ENCODE measurements around the gene C17orf67. TPM values are rescaled to one million over a fixed set of nuclear protein-coding genes. Genes with fewer than 3 reads are reported as not detected.

The C17orf67 gene
- total and polyA plus RNA-seq, 2 of the 13 experiments (the other 11 are each of a cell fraction or from before 2014, with no cell fraction given): 0.41 to 0.86 TPM

DNA sequence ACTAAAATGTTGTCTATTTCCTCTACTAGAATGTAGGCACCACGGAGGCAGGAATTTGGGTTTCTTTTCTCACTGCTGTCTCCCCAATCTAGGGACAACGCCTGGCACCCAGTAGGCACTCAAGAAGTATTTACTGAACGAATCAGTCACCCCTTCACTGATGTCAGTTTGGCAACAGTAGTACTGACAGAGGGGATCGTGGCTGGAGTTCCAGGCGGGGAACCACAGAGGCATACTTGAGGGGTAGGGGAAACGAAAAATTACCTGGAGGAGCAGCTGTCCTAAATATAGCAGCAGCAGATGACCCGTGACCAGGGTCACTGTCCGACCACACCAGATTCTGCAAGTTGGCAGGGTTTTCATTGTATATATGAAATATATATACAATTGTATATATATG lies 46.9 kb upstream of the C17orf67 start:
- Histone ChIP-seq H3K27ac (ENCODE audit: extremely low read length, insufficient read depth, low read length) (no peak overlapping the region), H3K4me1 (ENCODE audit: insufficient read depth, low read length) (peaks cover 7% of the 10 kb centered on the region; the same call in 1 of the 2 replicates), H3K27me3 (ENCODE audit: control insufficient read depth in 1 of 2, insufficient read depth in 2 of 2, low read length in 2 of 2) (peaks cover 0 to 3% of the 10 kb centered on the region in 2 experiments; a peak in 2 of 5 replicates), H3K79me2 (ENCODE audit: insufficient read depth, low read length) (no peaks in the 10 kb centered on the region), H4K20me1 (ENCODE audit: insufficient read depth, low read length) (no peaks in the 10 kb centered on the region), H3K36me3 (replicated peaks in 1 of 2; ENCODE audit: control insufficient read depth in 1 of 2, insufficient read depth in 2 of 2, low read length in 2 of 2) (no peaks in the 10 kb centered on the region), H3K9ac (ENCODE audit: insufficient read depth, low read depth, low read length) (no peak overlapping the region), H3K4me2 (ENCODE audit: low read depth, low read length) (no peak overlapping the region), H3K4me3 (replicated peaks in 1 of 3; ENCODE audit: insufficient read depth in 1 of 3, low read depth in 2 of 3, low read length in 3 of 3) (no peak overlapping the region), H2AFZ (ENCODE audit: low read length) (no peak overlapping the region), H3K9me3 (ENCODE audit: low read length) (no peaks in the 10 kb centered on the region)
- FAIRE-seq (no peak), ATAC-seq (no peak), DNase-seq (ENCODE audit: low spot score) (no peak)
- POLR2A ChIA-PET: no interaction called here
- intact Hi-C loops (cut with micrococcal nuclease; ENCODE audit: unreplicated experiment) (no loop called here), in situ Hi-C loops (cut with HindIII; ENCODE audit: extremely low pct_ligation_motif_present, low pct_unique_long_range_greater_than_20kb) (no loop called here)
- TF ChIP-seq, protein P1, sequence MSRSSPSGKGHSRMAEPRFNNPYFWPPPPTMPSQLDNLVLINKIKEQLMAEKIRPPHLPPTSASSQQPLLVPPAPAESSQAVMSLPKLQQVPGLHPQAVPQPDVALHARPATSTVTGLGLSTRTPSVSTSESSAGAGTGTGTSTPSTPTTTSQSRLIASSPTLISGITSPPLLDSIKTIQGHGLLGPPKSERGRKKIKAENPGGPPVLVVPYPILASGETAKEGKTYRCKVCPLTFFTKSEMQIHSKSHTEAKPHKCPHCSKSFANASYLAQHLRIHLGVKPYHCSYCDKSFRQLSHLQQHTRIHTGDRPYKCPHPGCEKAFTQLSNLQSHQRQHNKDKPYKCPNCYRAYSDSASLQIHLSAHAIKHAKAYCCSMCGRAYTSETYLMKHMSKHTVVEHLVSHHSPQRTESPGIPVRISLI (CRISPR knock-in tag; IDR thresholded peaks at IDR 0.05; ENCODE audit: borderline replicate concordance): no peak
- TF ChIP-seq ZNF451 (CRISPR knock-in tag; IDR thresholded peaks at IDR 0.05) (no peak), HINFP (CRISPR knock-in tag; IDR thresholded peaks at IDR 0.05; ENCODE audit: low read depth) (no peak), TFDP1 (CRISPR knock-in tag; IDR thresholded peaks at IDR 0.05; ENCODE audit: borderline replicate concordance) (no peak), MAFF (IDR thresholded peaks at IDR 0.05; ENCODE audit: low read depth, low read length) (no peak), ZNF280B (CRISPR knock-in tag; IDR thresholded peaks at IDR 0.05; ENCODE audit: borderline replicate concordance) (no peak)
- TF ChIP-seq, protein P2, sequence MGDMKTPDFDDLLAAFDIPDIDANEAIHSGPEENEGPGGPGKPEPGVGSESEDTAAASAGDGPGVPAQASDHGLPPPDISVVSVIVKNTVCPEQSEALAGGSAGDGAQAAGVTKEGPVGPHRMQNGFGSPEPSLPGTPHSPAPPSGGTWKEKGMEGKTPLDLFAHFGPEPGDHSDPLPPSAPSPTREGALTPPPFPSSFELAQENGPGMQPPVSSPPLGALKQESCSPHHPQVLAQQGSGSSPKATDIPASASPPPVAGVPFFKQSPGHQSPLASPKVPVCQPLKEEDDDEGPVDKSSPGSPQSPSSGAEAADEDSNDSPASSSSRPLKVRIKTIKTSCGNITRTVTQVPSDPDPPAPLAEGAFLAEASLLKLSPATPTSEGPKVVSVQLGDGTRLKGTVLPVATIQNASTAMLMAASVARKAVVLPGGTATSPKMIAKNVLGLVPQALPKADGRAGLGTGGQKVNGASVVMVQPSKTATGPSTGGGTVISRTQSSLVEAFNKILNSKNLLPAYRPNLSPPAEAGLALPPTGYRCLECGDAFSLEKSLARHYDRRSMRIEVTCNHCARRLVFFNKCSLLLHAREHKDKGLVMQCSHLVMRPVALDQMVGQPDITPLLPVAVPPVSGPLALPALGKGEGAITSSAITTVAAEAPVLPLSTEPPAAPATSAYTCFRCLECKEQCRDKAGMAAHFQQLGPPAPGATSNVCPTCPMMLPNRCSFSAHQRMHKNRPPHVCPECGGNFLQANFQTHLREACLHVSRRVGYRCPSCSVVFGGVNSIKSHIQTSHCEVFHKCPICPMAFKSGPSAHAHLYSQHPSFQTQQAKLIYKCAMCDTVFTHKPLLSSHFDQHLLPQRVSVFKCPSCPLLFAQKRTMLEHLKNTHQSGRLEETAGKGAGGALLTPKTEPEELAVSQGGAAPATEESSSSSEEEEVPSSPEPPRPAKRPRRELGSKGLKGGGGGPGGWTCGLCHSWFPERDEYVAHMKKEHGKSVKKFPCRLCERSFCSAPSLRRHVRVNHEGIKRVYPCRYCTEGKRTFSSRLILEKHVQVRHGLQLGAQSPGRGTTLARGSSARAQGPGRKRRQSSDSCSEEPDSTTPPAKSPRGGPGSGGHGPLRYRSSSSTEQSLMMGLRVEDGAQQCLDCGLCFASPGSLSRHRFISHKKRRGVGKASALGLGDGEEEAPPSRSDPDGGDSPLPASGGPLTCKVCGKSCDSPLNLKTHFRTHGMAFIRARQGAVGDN (CRISPR knock-in tag; IDR thresholded peaks at IDR 0.05): no peak
- CTCF ChIA-PET (ENCODE audit: low intra/inter-chr PET ratio, low total read pairs): no interaction called here
- WGBS (ENCODE audit: low lambda C conversion rate): 88% methylated on average over 8 of the region's 8 CpGs
- BruUV-seq (replicated peaks): no TSS peak
